Left forelimb (tissue), 1 donor: ENCODE measurements around the gene ARL17B.
A peak's percentile ranks its signal among the peaks of the same experiment; 100 is the strongest.
"Not testable (repeated sequence)": the region's sequence is repeated elsewhere in the genome, so short reads cannot be mapped to it uniquely, and the experiment has no call there.

Experiments used
- DNase-seq: peaks from one replicate; pipeline ENCODE4 v3.0.0-alpha.2; 2018; ENCODE audit warnings: low spot score

ARL17B gene

DNA sequence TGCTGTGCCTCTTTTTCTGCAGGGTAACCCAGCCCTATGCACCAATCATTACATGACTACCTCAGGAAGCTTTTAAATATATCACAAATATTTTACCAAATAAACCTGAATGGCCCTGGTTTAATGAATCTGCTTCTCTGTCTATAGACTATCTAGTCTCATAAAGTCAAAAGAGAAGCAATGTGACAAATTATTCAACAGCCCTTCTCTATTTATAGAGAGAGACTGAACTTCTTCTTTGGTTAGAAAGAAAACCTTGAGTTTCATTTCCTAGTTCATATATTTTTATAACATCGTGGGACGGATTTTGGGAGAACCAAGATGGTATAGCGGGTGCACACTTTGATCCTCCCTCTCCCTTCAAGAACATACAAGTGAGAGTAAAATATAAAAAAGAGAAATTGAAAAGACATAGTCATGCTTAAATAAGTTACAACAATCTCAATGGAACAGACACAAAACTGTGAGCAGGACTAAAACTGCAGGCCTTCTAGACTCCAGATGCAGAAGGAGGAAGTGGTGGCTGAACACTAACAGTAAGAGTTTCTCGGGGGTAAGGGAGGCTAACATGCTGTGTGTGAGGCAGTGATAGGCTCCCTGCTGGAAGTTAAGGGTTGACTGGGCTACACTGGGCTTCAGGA lies 70.5 kb downstream of the ARL17B start:
- DNase-seq: not testable (repeated sequence)

DNA sequence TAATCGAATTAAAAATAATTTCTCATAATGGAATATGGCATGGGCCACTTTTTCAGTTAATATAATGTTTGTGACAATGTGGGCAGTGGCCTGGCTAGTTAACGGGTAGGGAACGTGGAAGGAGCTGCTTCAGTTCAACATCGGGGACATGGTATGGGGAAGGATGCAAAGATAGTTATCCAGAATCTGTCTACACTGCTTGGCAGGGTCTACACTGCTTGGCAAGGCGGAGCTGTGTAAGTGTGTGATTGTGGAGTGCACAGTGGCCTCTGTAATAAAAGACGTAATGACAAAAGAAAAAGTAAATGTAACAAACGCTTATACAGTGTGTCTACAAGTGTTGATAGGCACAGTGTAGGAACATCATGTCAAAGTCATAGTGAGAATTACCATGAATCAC lies 74.0 kb downstream of the ARL17B start:
- DNase-seq: not testable (repeated sequence)

- not testable (repeated sequence) for DNase-seq
Measured at GRCh38 chr17:46286764-46287221, 74.8 kb downstream of the ARL17B start.

DNA sequence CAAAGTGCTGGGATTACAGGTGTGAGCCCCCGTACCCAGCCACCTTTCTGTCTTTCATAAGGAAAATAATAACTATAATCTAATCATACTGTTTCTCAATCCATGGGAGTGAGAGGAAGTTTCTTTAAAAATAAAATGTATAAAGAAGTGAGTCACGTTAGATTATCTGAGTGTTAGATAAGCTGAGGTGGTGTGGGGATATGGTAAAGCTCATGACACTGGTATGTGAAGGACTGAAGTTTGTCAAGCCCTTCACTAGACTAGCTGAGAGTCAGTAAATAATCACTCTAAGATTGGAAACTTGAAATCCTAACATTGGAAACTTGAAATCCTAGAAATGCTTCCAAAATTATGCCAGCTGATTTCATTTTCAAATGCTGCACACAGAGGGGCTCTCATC lies 76.1 kb downstream of the ARL17B start:
- not testable (repeated sequence) for DNase-seq

DNA sequence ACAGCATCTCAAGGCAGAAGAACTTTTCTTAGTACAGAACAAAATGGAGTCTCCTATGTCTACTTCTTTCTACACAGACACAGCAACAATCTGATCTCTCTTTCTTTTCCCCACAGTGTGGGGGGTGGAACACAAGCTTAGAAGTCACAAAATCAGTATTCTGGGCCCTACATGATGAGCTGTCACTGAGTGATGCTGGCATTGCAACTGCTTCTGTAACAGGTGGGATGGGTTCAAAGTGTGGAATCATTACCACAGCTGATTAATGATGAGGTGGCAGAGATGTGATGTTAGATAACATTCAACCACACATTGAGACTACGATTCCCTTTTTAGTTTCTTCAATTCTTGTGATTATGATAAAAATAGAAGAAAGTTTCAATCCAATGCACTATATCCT lies 77.1 kb downstream of the ARL17B start:
- not testable (repeated sequence) for DNase-seq

DNA sequence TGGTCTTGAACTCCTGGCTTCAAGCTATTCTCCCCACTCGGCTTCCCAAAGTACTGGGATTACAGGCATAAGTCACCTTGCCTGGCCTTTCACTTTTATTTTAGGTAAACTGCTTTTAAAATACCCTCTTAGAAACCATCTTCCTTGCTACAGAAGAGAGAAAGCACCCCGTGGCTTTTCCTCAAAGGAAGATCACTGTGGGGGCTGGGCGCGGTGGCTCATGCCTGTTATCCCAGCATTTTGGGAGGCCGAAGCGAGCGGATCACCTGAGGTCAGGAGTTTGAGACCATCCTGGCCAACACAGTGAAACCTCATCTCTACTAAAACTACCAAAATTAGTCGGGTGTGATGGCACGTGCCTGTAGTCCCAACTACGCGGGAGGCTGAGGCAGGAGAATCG lies 78.9 kb downstream of the ARL17B start:
- not testable (repeated sequence) for DNase-seq

- not testable (repeated sequence) for DNase-seq
Measured at GRCh38 chr17:46281336-46281735, 80.2 kb downstream of the ARL17B start.

DNA sequence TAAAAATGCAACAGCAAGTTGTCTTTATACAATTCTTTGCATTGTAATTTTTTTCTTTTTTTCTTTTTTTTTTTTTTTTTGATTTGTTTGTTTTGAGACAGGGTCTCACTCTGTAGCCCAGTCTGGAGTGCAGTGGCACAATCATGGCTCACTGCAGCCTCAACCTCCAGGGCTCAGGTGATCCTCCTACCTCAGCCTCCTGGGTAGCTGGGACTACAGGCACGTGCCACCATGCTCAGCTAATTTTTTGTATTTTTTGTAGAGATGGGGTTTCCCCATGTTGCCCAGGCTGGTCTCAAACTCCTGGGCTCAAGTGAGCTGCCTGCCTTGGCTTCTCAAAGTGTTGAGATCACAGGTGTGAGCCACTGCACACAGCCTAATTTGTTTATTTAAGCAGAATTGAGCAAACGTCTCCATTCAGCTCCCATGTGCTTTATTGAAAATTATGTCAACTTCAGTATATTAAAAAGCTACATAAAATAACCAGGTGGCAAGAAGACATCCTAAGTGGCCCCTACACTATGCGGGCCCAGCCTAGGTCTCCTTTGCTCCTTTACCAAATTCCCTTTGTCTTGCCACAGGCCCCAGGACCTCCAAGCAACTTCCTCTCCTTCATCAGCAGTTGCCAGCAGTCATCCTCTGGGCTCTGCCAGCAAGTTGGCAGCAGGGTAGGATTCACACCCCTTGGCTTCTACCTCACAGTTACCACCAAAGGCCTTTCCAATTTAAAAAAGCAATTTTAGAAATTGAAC lies 84.7 kb downstream of the ARL17B start:
- DNase-seq: not testable (repeated sequence)

- no peak for DNase-seq
Measured at GRCh38 chr17:46274238-46274637, 87.3 kb downstream of the ARL17B start.

DNA sequence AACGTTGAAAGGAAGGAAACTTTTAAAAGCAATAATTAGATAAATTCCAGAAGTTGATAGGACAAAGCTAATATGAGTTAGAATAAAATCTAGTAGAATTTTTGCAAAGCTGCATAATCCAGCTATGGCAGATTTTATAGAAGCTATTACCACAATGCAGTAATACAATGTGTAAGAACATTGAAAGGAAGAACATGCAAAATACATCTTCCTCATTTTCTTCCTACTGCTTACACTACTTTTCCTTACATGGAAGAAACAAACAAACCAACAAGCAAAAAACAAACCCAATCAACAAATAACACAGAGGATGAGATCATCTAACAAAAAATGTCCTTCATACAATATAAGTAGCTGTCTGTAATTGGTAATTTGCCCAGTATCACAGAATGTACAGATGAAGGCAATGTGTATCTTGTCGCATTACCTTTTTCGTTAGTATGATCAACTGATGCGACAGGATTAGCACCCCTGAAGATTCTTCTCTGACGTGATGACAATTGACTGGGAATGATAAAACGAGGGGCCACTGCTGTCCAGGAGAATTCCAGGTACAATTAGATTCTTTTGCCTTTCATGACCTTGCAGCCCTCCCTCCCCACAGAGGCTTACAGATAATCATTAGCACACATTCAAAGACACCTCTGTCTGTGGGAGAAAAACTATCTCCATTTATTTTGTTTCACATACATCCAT lies 87.9 kb downstream of the ARL17B start:
- no peak for DNase-seq

GRCh38 chr17:46270032-46270431 lies 91.5 kb downstream of the ARL17B start:
- no peak for DNase-seq

GRCh38 chr17:46266656-46267544 lies 94.7 kb downstream of the ARL17B start:
- peak; percentile 94 for DNase-seq

GRCh38 chr17:46266063-46266655 lies 95.4 kb downstream of the ARL17B start:
- DNase-seq: not testable (repeated sequence)

GRCh38 chr17:46264456-46265198 lies 96.9 kb downstream of the ARL17B start:
- DNase-seq: no peak

GRCh38 chr17:46262271-46262670 lies 99.3 kb downstream of the ARL17B start:
- no peak for DNase-seq

GRCh38 chr17:46259845-46260661 lies 101.5 kb downstream of the ARL17B start:
- not testable (repeated sequence) for DNase-seq

- DNase-seq: not testable (repeated sequence)
Measured at GRCh38 chr17:46256369-46256768, 105.2 kb downstream of the ARL17B start.

- not testable (repeated sequence) for DNase-seq
Measured at GRCh38 chr17:46254215-46254614, 107.4 kb downstream of the ARL17B start.

DNA sequence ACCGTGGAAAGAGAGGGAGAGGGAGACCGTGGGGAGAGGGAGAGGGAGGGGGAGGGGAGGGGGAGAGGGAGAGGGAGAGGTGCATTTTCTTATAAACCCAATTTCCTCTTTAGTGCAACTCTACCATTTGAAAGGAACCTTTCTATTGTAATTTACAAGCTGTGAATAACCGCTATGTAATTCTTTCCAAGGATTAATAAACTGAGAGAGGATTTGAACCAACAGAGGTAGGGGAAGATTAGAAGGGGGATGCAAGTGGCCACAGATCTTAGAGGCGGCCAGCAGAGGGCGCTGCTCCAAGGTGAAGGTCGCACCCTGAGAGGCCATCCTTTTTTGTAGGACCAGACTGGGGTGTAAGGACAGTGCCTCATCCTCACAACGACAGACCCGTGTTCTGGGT lies 107.8 kb downstream of the ARL17B start:
- DNase-seq: not testable (repeated sequence)

GRCh38 chr17:46252804-46253203 lies 108.8 kb downstream of the ARL17B start:
- not testable (repeated sequence) for DNase-seq
